Measurements from ENCODE around the gene PLBD1. TPM values are rescaled to one million over a fixed set of nuclear protein-coding genes. Genes with fewer than 3 reads are reported as not detected.

Gene PLBD1
- total and polyA plus RNA-seq, 2 donors (not counting 1 experiment from before 2014, with no cell fraction given), result 0.76 to 5.1 TPM

DNA sequence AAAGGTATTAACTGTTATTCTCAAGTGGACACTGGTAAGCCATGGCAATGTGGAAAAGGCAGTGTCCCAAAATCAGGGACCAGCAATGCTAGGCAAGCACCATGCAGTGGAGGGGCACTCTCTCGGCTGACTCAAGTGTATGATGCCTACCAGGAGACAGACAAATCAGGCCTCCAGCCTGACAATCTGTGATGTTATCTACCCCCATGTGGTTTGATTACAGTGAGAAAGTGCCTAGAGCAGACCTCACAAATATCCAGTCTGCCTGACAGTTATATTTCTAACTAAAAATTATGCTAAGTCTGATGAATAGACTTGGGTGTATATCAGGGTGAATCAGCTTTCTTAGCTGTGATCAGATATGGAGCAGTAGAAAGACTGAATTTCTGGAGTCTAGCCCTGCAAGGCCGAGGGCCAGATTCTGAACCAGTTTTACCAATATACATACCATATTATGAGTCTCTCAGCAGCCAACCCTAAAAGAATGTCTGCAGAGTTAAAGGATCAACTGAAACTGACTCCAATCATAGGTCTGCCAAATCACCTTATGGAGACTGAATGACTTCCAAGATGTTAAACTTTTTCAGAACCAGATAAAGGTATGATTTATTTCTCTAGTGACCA, 3.2 kb downstream of the PLBD1 start:
- no peak for DNase-seq (ENCODE audit: low read depth in 2 of 2)
- H3K36me3 ChIP-seq (ENCODE audit: control insufficient read depth, insufficient read depth, low read length), result no peaks in the 10 kb centered on the region
- no peak overlapping the region for H3K4me3 ChIP-seq (replicated peaks in 1 of 4; ENCODE audit: control extremely low read depth in 1 of 4, insufficient read depth in 1 of 4, low read depth in 3 of 4, low read length in 4 of 4)
- H3K4me1 ChIP-seq (ENCODE audit: control insufficient read depth, extremely low read depth, insufficient read depth, low read length), result no peaks in the 10 kb centered on the region
- no peak overlapping the region for H3K27ac ChIP-seq (ENCODE audit: insufficient read depth, low read length)
- no peak overlapping the region for H2AFZ ChIP-seq (ENCODE audit: low read length)
- no peaks in the 10 kb centered on the region for H3K9me3 ChIP-seq (ENCODE audit: control insufficient read depth, insufficient read depth, low read depth, low read length)
- no peak overlapping the region for H3K9ac ChIP-seq (ENCODE audit: insufficient read depth, low read length)
- TF ChIP-seq, protein P1, sequence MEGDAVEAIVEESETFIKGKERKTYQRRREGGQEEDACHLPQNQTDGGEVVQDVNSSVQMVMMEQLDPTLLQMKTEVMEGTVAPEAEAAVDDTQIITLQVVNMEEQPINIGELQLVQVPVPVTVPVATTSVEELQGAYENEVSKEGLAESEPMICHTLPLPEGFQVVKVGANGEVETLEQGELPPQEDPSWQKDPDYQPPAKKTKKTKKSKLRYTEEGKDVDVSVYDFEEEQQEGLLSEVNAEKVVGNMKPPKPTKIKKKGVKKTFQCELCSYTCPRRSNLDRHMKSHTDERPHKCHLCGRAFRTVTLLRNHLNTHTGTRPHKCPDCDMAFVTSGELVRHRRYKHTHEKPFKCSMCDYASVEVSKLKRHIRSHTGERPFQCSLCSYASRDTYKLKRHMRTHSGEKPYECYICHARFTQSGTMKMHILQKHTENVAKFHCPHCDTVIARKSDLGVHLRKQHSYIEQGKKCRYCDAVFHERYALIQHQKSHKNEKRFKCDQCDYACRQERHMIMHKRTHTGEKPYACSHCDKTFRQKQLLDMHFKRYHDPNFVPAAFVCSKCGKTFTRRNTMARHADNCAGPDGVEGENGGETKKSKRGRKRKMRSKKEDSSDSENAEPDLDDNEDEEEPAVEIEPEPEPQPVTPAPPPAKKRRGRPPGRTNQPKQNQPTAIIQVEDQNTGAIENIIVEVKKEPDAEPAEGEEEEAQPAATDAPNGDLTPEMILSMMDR (conservative IDR thresholded peaks at IDR 0.05 in 1 of 2, IDR thresholded peaks at IDR 0.05 in 1 of 2; ENCODE audit: low read depth in 1 of 2, low read length in 2 of 2), result no peak
- TF ChIP-seq EZH2 (IDR thresholded peaks at IDR 0.05; ENCODE audit: low read length, missing control alignments), result no peak
- no peaks in the 10 kb centered on the region for H3K79me2 ChIP-seq (ENCODE audit: control insufficient read depth, insufficient read depth, low read length)
- H3K4me2 ChIP-seq (ENCODE audit: extremely low read depth, insufficient read depth, low read length), result no peak overlapping the region
- H4K20me1 ChIP-seq (ENCODE audit: control insufficient read depth, extremely low read depth, insufficient read depth, low read length), result no peaks in the 10 kb centered on the region
- no peaks in the 10 kb centered on the region for H3K27me3 ChIP-seq (ENCODE audit: control insufficient read depth, insufficient read depth, low read length)

DNA sequence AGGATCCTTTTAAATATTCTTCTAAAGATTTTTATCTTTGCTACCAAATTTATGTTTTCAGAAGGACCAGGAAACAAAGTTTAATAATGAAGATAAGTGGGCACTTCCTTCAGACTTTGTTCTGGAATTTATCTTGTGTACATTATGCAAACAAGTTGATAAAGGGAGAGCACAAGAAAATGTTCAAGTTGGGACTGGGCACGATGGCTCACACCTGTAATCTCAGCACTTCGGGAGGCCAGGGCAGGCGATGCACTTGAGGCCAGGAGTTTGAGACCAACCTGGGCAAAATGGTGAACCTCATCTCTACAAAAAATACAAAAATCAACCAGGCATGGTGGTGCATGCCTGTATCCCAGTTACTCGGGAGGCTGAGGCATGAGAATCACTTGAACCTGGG, 4.6 kb downstream of the PLBD1 start:
- Histone ChIP-seq H3K4me2 (ENCODE audit: extremely low read depth, insufficient read depth, low read length) (no peak overlapping the region), H3K79me2 (ENCODE audit: control insufficient read depth, insufficient read depth, low read length) (no peaks in the 10 kb centered on the region), H3K4me1 (ENCODE audit: control insufficient read depth, extremely low read depth, insufficient read depth, low read length) (no peaks in the 10 kb centered on the region), H3K27me3 (ENCODE audit: control insufficient read depth, insufficient read depth, low read length) (no peaks in the 10 kb centered on the region), H3K4me3 (replicated peaks in 1 of 4; ENCODE audit: control extremely low read depth in 1 of 4, insufficient read depth in 1 of 4, low read depth in 3 of 4, low read length in 4 of 4) (no peak overlapping the region), H3K9ac (ENCODE audit: insufficient read depth, low read length) (no peak overlapping the region), H3K36me3 (ENCODE audit: control insufficient read depth, insufficient read depth, low read length) (no peaks in the 10 kb centered on the region), H3K9me3 (ENCODE audit: control insufficient read depth, insufficient read depth, low read depth, low read length) (no peaks in the 10 kb centered on the region), H4K20me1 (ENCODE audit: control insufficient read depth, extremely low read depth, insufficient read depth, low read length) (no peaks in the 10 kb centered on the region), H2AFZ (ENCODE audit: low read length) (no peak overlapping the region), H3K27ac (ENCODE audit: insufficient read depth, low read length) (no peak overlapping the region)
- TF ChIP-seq, protein P1 (conservative IDR thresholded peaks at IDR 0.05 in 1 of 2, IDR thresholded peaks at IDR 0.05 in 1 of 2; ENCODE audit: low read depth in 1 of 2, low read length in 2 of 2), result no peak
- TF ChIP-seq EZH2 (IDR thresholded peaks at IDR 0.05; ENCODE audit: low read length, missing control alignments), result no peak
- no peak for DNase-seq (ENCODE audit: low read depth in 2 of 2)

DNA sequence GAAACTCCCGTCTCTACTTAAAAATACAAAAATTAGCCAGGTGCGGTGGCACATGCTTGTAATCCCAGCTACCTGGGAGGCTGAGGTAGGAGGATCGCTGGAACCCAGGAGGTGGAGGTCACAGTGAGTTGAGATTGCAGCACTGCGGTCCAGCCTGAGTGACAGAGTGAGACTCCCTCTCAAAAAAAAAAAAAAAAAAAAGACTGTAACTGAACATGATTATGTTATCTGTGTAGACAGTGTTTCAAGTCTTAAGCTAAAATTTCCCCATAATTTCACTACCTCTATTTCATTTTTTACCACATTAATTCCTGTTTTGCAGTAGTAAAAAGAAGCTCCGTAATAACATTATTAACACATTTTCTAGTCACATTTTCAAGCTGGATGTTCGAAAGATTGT, 5.4 kb downstream of the PLBD1 start:
- Histone ChIP-seq H3K4me2 (ENCODE audit: extremely low read depth, insufficient read depth, low read length) (no peak overlapping the region), H3K4me3 (replicated peaks in 1 of 4; ENCODE audit: control extremely low read depth in 1 of 4, insufficient read depth in 1 of 4, low read depth in 3 of 4, low read length in 4 of 4) (no peak overlapping the region), H4K20me1 (ENCODE audit: control insufficient read depth, extremely low read depth, insufficient read depth, low read length) (no peaks in the 10 kb centered on the region), H3K9me3 (ENCODE audit: control insufficient read depth, insufficient read depth, low read depth, low read length) (no peaks in the 10 kb centered on the region), H3K4me1 (ENCODE audit: control insufficient read depth, extremely low read depth, insufficient read depth, low read length) (no peaks in the 10 kb centered on the region), H3K27me3 (ENCODE audit: control insufficient read depth, insufficient read depth, low read length) (no peaks in the 10 kb centered on the region), H3K79me2 (ENCODE audit: control insufficient read depth, insufficient read depth, low read length) (no peaks in the 10 kb centered on the region), H3K36me3 (ENCODE audit: control insufficient read depth, insufficient read depth, low read length) (no peaks in the 10 kb centered on the region), H3K27ac (ENCODE audit: insufficient read depth, low read length) (no peak overlapping the region), H3K9ac (ENCODE audit: insufficient read depth, low read length) (no peak overlapping the region), H2AFZ (ENCODE audit: low read length) (no peak overlapping the region)
- TF ChIP-seq EZH2 (IDR thresholded peaks at IDR 0.05; ENCODE audit: low read length, missing control alignments), result no peak
- TF ChIP-seq, protein P1 (conservative IDR thresholded peaks at IDR 0.05 in 1 of 2, IDR thresholded peaks at IDR 0.05 in 1 of 2; ENCODE audit: low read depth in 1 of 2, low read length in 2 of 2), result no peak
- no peak for DNase-seq (ENCODE audit: low read depth in 2 of 2)

Measured in fibroblast of lung (primary cell).